Upper lobe of left lung (tissue), 4 donors: ENCODE data around the gene OBSCN.

Experiments used
- CTCF ChIP-seq, 6 experiments: fragments of 450-650 bp in 4 of 6; fragments of 200-600 bp in 2 of 6; sonication (generic) in 2 of 6; IDR thresholded peaks; one replicate each; pipeline ENCODE4 v1.5.1; 2016 to 2019; ENCODE audit warnings: antibody characterized with exemption in 6 of 6
- EP300 ChIP-seq, 4 donors: sonication (generic); formaldehyde crosslinking; IDR thresholded peaks; one replicate each; pipeline ENCODE4 v1.5.1; 2017; ENCODE audit warnings: antibody characterized with exemption in 4 of 4, control low read depth in 2 of 4
- POLR2A ChIP-seq, 4 donors: fragments of 450-650 bp; IDR thresholded peaks; one replicate each; pipeline ENCODE4 v1.5.1; 2016 to 2017; ENCODE audit warnings: antibody characterized with exemption in 4 of 4, mild to moderate bottlenecking in 2 of 4
- POLR2AphosphoS5 ChIP-seq, 2 donors: sonication (generic); formaldehyde crosslinking; IDR thresholded peaks; one replicate each; pipeline ENCODE4 v1.5.1; 2017; ENCODE audit warnings: antibody characterized with exemption in 2 of 2

GRCh38 chr1:228265167-228265566, 57.3 kb downstream of the OBSCN start:
- TF ChIP-seq CTCF (IDR thresholded peaks at IDR 0.05) = no peak
- TF ChIP-seq POLR2AphosphoS5 (IDR thresholded peaks at IDR 0.05) = no peak
- TF ChIP-seq POLR2A (IDR thresholded peaks at IDR 0.05) = no peak
- no peak for TF ChIP-seq EP300 (IDR thresholded peaks at IDR 0.05)
